ENCODE data around the gene C8B. TPM values are rescaled to one million over a fixed set of nuclear protein-coding genes. Genes with fewer than 3 reads are reported as not detected.

Gene C8B
- total RNA-seq, 2 donors from 2014 or later: not detected

DNA sequence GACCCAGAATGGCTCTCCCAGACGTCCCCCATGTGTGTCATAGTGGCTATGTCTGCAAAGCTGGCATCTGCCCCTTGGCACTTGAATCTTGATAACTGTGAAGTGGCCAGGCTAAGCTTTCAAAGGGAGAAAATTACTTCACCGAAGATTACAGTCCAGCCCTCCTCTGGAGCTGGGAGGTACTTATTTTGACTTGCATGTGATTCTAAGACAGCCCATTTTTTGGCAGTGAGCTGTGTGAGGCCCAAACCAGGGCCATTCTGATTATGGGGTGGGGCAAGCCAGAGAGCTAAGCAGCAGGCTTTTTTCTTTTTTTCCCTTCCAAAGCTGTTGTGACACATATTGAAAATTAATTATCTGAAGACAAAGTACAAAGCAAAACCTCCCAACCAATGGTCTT is 42.1 kb upstream of the C8B start:
- TF ChIP-seq POLR2A (IDR thresholded peaks at IDR 0.05): no peak
- no peak for TF ChIP-seq POLR2AphosphoS5 (IDR thresholded peaks at IDR 0.05)
- TF ChIP-seq CTCF (IDR thresholded peaks at IDR 0.05): no peak
- intact Hi-C loops (cut with DNase I): no loop called here
- Histone ChIP-seq H3K36me3 (no peaks in the 10 kb centered on the region), H3K27ac (no peak overlapping the region), H3K27me3 (replicated peaks; ENCODE audit: insufficient read depth) (no peaks in the 10 kb centered on the region), H3K9me3 (no peaks in the 10 kb centered on the region), H3K4me3 (no peak overlapping the region), H3K4me1 (replicated peaks) (no peaks in the 10 kb centered on the region)
- WGBS: 84% methylated on average over 2 of the region's 2 CpGs
- DNase-seq (ENCODE audit: low spot score): no peak

DNA sequence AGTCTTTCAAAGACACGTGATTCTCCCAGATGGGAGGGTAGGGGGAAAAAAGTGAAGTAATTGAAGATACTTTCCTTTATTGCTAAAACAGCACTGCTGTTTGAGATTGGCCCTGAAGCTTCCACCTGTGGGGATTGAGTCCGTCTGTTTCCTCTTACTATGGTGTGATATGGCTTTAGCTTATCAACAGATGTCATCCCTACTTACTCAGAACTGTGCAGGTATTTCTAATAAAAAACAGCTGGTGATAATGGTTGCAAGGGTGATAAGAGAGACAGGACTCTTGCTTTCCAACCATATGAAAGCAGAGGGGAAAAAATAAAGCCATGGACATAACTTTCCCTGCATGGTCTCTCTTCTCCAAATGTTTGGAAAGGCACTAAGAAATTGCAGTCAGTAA is 41.7 kb upstream of the C8B start:
- Histone ChIP-seq H3K36me3 (no peaks in the 10 kb centered on the region), H3K4me1 (replicated peaks) (no peaks in the 10 kb centered on the region), H3K27me3 (replicated peaks; ENCODE audit: insufficient read depth) (no peaks in the 10 kb centered on the region), H3K4me3 (no peak overlapping the region), H3K27ac (no peak overlapping the region), H3K9me3 (no peaks in the 10 kb centered on the region)
- TF ChIP-seq CTCF (IDR thresholded peaks at IDR 0.05) (no peak), POLR2A (IDR thresholded peaks at IDR 0.05) (no peak), POLR2AphosphoS5 (IDR thresholded peaks at IDR 0.05) (no peak)
- intact Hi-C loops (cut with DNase I): no loop called here
- DNase-seq (ENCODE audit: low spot score): no peak
- 80% methylated on average over 2 of the region's 2 CpGs for WGBS

GRCh38 chr1:57003398-57004139 is 37.8 kb upstream of the C8B start:
- Histone ChIP-seq H3K4me1 (replicated peaks) (no peaks in the 10 kb centered on the region), H3K9me3 (no peaks in the 10 kb centered on the region), H3K27ac (no peak overlapping the region), H3K27me3 (replicated peaks; ENCODE audit: insufficient read depth) (no peaks in the 10 kb centered on the region), H3K36me3 (no peaks in the 10 kb centered on the region), H3K4me3 (no peak overlapping the region)
- no peak for DNase-seq (ENCODE audit: low spot score)
- 58% methylated on average over 4 of the region's 4 CpGs for WGBS
- intact Hi-C loops (cut with DNase I): no loop called here
- TF ChIP-seq POLR2A (IDR thresholded peaks at IDR 0.05) (no peak), POLR2AphosphoS5 (IDR thresholded peaks at IDR 0.05) (no peak), CTCF (IDR thresholded peaks at IDR 0.05) (no peak)

DNA sequence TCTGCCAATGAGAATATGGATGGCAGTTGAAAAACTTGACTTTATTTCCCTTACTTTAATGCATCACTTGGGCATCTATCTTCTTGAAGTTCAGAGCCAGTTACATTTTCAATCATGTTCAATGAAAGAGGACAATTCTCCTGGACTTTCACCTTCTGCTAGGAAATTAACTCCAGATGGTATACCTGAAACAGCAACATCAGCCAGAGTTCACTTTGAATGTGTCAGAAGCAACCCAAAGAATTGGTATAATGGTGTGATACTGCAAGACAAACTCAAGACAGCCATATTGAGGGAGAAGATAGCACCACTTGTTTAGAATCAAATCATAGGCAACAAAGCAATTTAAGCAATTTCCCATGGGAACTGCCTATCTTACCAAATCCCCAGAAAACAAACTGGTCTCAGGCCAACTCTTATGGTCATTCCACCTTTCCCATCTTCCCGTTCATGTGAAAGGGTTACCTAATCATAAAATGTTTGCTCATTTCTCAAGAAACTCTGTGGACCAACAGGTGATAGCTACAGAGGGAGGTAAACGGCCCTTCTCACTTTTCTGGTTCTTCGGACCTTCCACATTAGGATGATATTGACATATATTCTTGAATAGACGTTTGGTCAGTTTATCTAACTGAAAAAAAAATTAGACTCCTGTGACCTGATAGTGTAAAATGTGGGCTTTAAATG is 29.7 kb upstream of the C8B start:
- 86% methylated on average over 4 of the region's 4 CpGs for WGBS
- H3K4me3 ChIP-seq: no peak overlapping the region
- intact Hi-C loops (cut with DNase I): no loop called here
- no peak for DNase-seq (ENCODE audit: low spot score)
- no peaks in the 10 kb centered on the region for H3K27me3 ChIP-seq (replicated peaks; ENCODE audit: insufficient read depth)
- no peaks in the 10 kb centered on the region for H3K36me3 ChIP-seq
- TF ChIP-seq POLR2AphosphoS5 (IDR thresholded peaks at IDR 0.05) (no peak), POLR2A (IDR thresholded peaks at IDR 0.05) (no peak), CTCF (IDR thresholded peaks at IDR 0.05) (no peak)
- H3K9me3 ChIP-seq: no peaks in the 10 kb centered on the region
- H3K27ac ChIP-seq: no peak overlapping the region
- H3K4me1 ChIP-seq (replicated peaks): no peaks in the 10 kb centered on the region

GRCh38 chr1:56993475-56993874 is 27.7 kb upstream of the C8B start:
- no peaks in the 10 kb centered on the region for H3K27me3 ChIP-seq (replicated peaks; ENCODE audit: insufficient read depth)
- no peaks in the 10 kb centered on the region for H3K4me1 ChIP-seq (replicated peaks)
- TF ChIP-seq POLR2A (IDR thresholded peaks at IDR 0.05): no peak
- no peak for TF ChIP-seq CTCF (IDR thresholded peaks at IDR 0.05)
- no peak for TF ChIP-seq POLR2AphosphoS5 (IDR thresholded peaks at IDR 0.05)
- 73% methylated on average over 5 of the region's 5 CpGs for WGBS
- H3K4me3 ChIP-seq: no peak overlapping the region
- no peak overlapping the region for H3K27ac ChIP-seq
- intact Hi-C loops (cut with DNase I): no loop called here
- no peaks in the 10 kb centered on the region for H3K9me3 ChIP-seq
- DNase-seq (ENCODE audit: low spot score): no peak
- no peaks in the 10 kb centered on the region for H3K36me3 ChIP-seq

All from prostate gland (tissue), 2 donors.